OCI-LY1 (cell line): ENCODE results near the gene DOLPP1.
"Not testable (repeated sequence)": the region's sequence is repeated elsewhere in the genome, so short reads cannot be mapped to it uniquely, and the experiment has no call there.

Experiments used
- H2AFZ ChIP-seq: fragments of 200-600 bp; sonication (generic), shearing (Covaris generic); 2 replicates; pipeline ENCODE4 v1.6.0; 2014; ENCODE audit warnings: antibody characterized with exemption, mild to moderate bottlenecking, low read length
- H3F3A ChIP-seq: fragments of 200-600 bp; sonication (generic), shearing (Covaris generic); 2 replicates; pipeline ENCODE4 v1.6.0; 2014; ENCODE audit warnings: mild to moderate bottlenecking, antibody characterized with exemption, low read length, moderate library complexity; ENCODE audit not compliant: insufficient read depth
- H3K27ac ChIP-seq: fragments of 200-600 bp; sonication (generic); 2 replicates; pipeline ENCODE4 v1.5.1; 2014; ENCODE audit warnings: low read length, mixed run types, mild to moderate bottlenecking, low read depth; ENCODE audit not compliant: poor library complexity, severe bottlenecking
- H3K27me3 ChIP-seq: fragments of 200-600 bp; sonication (generic); 2 replicates; pipeline ENCODE4 v1.6.0; 2014; ENCODE audit warnings: antibody characterized with exemption, mild to moderate bottlenecking, low read length, moderate library complexity; ENCODE audit not compliant: insufficient read depth
- H3K36me3 ChIP-seq: fragments of 200-600 bp; sonication (generic); 2 replicates; pipeline ENCODE4 v1.6.1; 2014; ENCODE audit warnings: mild to moderate bottlenecking, antibody characterized with exemption, low read length, moderate library complexity, mixed read lengths; ENCODE audit not compliant: insufficient read depth
- H3K4me1 ChIP-seq: fragments of 200-600 bp; sonication (generic); 2 replicates; pipeline ENCODE4 v1.5.1; 2014; ENCODE audit warnings: mild to moderate bottlenecking, low read length, moderate library complexity; ENCODE audit not compliant: insufficient read depth, severe bottlenecking
- H3K4me2 ChIP-seq: fragments of 200-600 bp; sonication (generic), shearing (Covaris generic); 2 replicates; pipeline ENCODE4 v1.6.1; 2014; ENCODE audit warnings: low read length
- H3K4me3 ChIP-seq: fragments of 200-600 bp; sonication (generic); 2 replicates; pipeline ENCODE4 v1.5.1; 2014; ENCODE audit warnings: low read length, low read depth, mild to moderate bottlenecking, mixed read lengths; ENCODE audit not compliant: poor library complexity, severe bottlenecking
- H3K79me2 ChIP-seq: fragments of 200-600 bp; shearing (Covaris generic); 2 replicates; pipeline ENCODE4 v1.6.1; 2016; ENCODE audit warnings: mixed run types, low read length, mixed read lengths; ENCODE audit not compliant: insufficient read depth
- H3K9ac ChIP-seq: fragments of 200-600 bp; sonication (generic), shearing (Covaris generic); 2 replicates; pipeline ENCODE4 v1.6.1; 2014; ENCODE audit warnings: mild to moderate bottlenecking, low read length, mixed read lengths
- H3K9me2 ChIP-seq: fragments of 200-600 bp; sonication (generic), shearing (Covaris generic); 2 replicates; pipeline ENCODE4 v1.6.1; 2014; ENCODE audit warnings: low read depth, mild to moderate bottlenecking, low read length, mixed read lengths
- H3K9me3 ChIP-seq: fragments of 200-600 bp; shearing (Covaris generic); 2 replicates; pipeline ENCODE4 v1.6.1; 2014; ENCODE audit warnings: low read length, mixed read lengths
- H4K20me1 ChIP-seq: fragments of 200-600 bp; sonication (generic), shearing (Covaris generic); 2 replicates; pipeline ENCODE4 v1.6.0; 2016; ENCODE audit warnings: mild to moderate bottlenecking, low read length; ENCODE audit not compliant: insufficient read depth
- EZH2 ChIP-seq: fragments of 200-600 bp; sonication (generic), shearing (Covaris generic); IDR thresholded peaks from 2 replicates; pipeline ENCODE4 v1.8.0; 2017; ENCODE audit warnings: borderline replicate concordance, mixed run types, mild to moderate bottlenecking, antibody characterized with exemption, low read length, moderate library complexity, mixed read lengths
- TF ChIP-seq, protein P1 (sequence below): fragments of 200-600 bp; sonication (generic), shearing (Covaris generic); IDR thresholded peaks from 2 replicates; pipeline ENCODE4 v1.5.1; 2017; ENCODE audit warnings: mild to moderate bottlenecking, antibody characterized with exemption, low read length, moderate library complexity, mixed read lengths

Gene DOLPP1

GRCh38 chr9:129033216-129033615 is 47.7 kb upstream of the DOLPP1 start:
- Histone ChIP-seq H3K27ac (no peak overlapping the region), H3K9ac (no peak overlapping the region), H3K9me2 (no peaks in the 10 kb centered on the region), H3F3A (no peaks in the 10 kb centered on the region), H2AFZ (no peak overlapping the region), H4K20me1 (no peaks in the 10 kb centered on the region), H3K36me3 (no peaks in the 10 kb centered on the region), H3K79me2 (peaks cover 12% of the 10 kb centered on the region), H3K4me3 (no peak overlapping the region), H3K4me1 (peaks cover 27% of the 10 kb centered on the region), H3K4me2 (no peak overlapping the region), H3K9me3 (no peaks in the 10 kb centered on the region), H3K27me3 (no peaks in the 10 kb centered on the region)
- no peak for TF ChIP-seq EZH2
- TF ChIP-seq, protein P1, sequence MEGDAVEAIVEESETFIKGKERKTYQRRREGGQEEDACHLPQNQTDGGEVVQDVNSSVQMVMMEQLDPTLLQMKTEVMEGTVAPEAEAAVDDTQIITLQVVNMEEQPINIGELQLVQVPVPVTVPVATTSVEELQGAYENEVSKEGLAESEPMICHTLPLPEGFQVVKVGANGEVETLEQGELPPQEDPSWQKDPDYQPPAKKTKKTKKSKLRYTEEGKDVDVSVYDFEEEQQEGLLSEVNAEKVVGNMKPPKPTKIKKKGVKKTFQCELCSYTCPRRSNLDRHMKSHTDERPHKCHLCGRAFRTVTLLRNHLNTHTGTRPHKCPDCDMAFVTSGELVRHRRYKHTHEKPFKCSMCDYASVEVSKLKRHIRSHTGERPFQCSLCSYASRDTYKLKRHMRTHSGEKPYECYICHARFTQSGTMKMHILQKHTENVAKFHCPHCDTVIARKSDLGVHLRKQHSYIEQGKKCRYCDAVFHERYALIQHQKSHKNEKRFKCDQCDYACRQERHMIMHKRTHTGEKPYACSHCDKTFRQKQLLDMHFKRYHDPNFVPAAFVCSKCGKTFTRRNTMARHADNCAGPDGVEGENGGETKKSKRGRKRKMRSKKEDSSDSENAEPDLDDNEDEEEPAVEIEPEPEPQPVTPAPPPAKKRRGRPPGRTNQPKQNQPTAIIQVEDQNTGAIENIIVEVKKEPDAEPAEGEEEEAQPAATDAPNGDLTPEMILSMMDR = no peak

DNA sequence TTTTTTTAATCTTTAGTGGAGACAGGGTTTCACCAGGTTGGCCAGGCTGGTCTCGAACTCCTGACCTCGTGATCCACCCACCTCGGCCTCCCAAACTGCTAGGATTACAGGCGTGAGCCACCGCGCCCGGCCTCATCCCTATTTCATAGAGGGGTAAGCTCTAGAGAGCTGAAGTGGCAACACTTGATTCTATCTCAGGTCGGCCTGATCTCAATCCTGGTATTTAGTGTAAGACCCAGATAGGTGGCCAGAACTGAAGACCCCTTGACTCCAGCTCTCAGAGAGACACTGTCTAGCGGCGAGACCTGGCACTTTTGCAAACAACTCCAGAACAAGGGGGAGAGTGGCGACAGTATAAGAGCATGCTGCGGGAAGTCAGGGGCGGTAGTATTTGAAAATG is 45.1 kb upstream of the DOLPP1 start:
- H3F3A ChIP-seq, H3K9me3 ChIP-seq, H3K36me3 ChIP-seq, H3K9me2 ChIP-seq, H3K27me3 ChIP-seq, H4K20me1 ChIP-seq: not testable (repeated sequence)
- peak overlapping the region; percentile 86 for H3K4me2 ChIP-seq
- H3K27ac ChIP-seq = peak overlapping the region; percentile 17
- peaks cover 12% of the 10 kb centered on the region for H3K79me2 ChIP-seq
- H2AFZ ChIP-seq = peak overlapping the region; percentile 97; the same call in 1 of the 2 replicates
- peaks cover 19% of the 10 kb centered on the region for H3K4me1 ChIP-seq
- peak overlapping the region; percentile 93 for H3K4me3 ChIP-seq
- peak overlapping the region; percentile 67 for H3K9ac ChIP-seq

GRCh38 chr9:129036241-129036922 is 44.5 kb upstream of the DOLPP1 start, which contains the start of gene MIGA2:
Gene MIGA2 (plus strand): TSS chr9:129036626. CDS start chr9:129040595, 3,969 bp downstream.
- no peaks in the 10 kb centered on the region for H3K9me2 ChIP-seq
- H3K4me3 ChIP-seq = peak within 1 kb of the TSS; percentile 93
- H3F3A ChIP-seq = no peaks in the 10 kb centered on the region
- peaks cover 12% of the 10 kb centered on the region for H3K79me2 ChIP-seq
- peak within 1 kb of the TSS; percentile 17 for H3K27ac ChIP-seq
- H3K4me1 ChIP-seq = peaks cover 19% of the 10 kb centered on the region
- H4K20me1 ChIP-seq = no peaks in the 10 kb centered on the region
- H3K27me3 ChIP-seq = no peaks in the 10 kb centered on the region
- peak within 1 kb of the TSS; percentile 89 for H3K9ac ChIP-seq
- H2AFZ ChIP-seq = peak within 1 kb of the TSS; percentile 97; the same call in 1 of the 2 replicates
- H3K36me3 ChIP-seq = peaks cover 9% of the 10 kb centered on the region
- H3K9me3 ChIP-seq = no peaks in the 10 kb centered on the region
- peak within 1 kb of the TSS; percentile 98 for H3K4me2 ChIP-seq
- no peak for TF ChIP-seq EZH2
- TF ChIP-seq, protein P1 = no peak
